Common myeloid progenitor, CD34-positive (primary cell): Measurements from ENCODE around the gene PNPLA2.
A peak's percentile ranks its signal among the peaks of the same experiment; 100 is the strongest.

ENCODE experiments used
- CTCF ChIA-PET: fragments of 350-600 bp; sonication (Branson Sonifier 250); formaldehyde crosslinking; loops from one replicate; lab custom pipeline; 2021; ENCODE audit warnings: antibody characterized with exemption; lab: Charles Lee
- POLR2A ChIA-PET: fragments of 350-600 bp; sonication (Branson Sonifier 250); formaldehyde crosslinking; loops from one replicate; lab custom pipeline; 2021; ENCODE audit warnings: antibody characterized with exemption; lab: Charles Lee
- DNase-seq, 3 donors: peaks; one replicate each; pipeline versions ENCODE4 v3.0.0 to v3.0.0-alpha.2; 2013
- H3K27ac ChIP-seq, 2 experiments: 1 replicate in 1 of 2; 2 replicates in 1 of 2; pipeline ENCODE4 v1.7.0; 2013; ENCODE audit warnings: inconsistent platforms in 2 of 2, low read length in 2 of 2, mild to moderate bottlenecking in 2 of 2, low read depth in 1 of 2, moderate library complexity in 1 of 2; ENCODE audit not compliant: severe bottlenecking in 2 of 2, insufficient read depth in 1 of 2, poor library complexity in 1 of 2
- H3K27me3 ChIP-seq, 5 experiments: replicated peaks in 2 of 5; 1 replicate in 3 of 5; 2 replicates in 2 of 5; pipeline versions ENCODE4 v1.6.1 to v1.7.0; 2013; ENCODE audit warnings: low read length in 4 of 5, mild to moderate bottlenecking in 2 of 5, moderate library complexity in 2 of 5, inconsistent platforms in 1 of 5; ENCODE audit not compliant: insufficient read depth in 5 of 5, control insufficient read depth in 4 of 5
- H3K36me3 ChIP-seq, 4 experiments: 1 replicate in 2 of 4; 2 replicates in 2 of 4; pipeline versions ENCODE4 v1.6.1 to v1.7.0; 2013; ENCODE audit warnings: low read length in 3 of 4, control low read depth in 1 of 4, mild to moderate bottlenecking in 1 of 4; ENCODE audit not compliant: control insufficient read depth in 4 of 4, insufficient read depth in 4 of 4
- H3K4me1 ChIP-seq, 4 experiments: 1 replicate in 3 of 4; 2 replicates in 1 of 4; pipeline versions ENCODE4 v1.6.1 to v1.7.1; 2013; ENCODE audit warnings: low read length in 3 of 4, mild to moderate bottlenecking in 3 of 4, control low read depth in 1 of 4, inconsistent platforms in 1 of 4, moderate library complexity in 1 of 4; ENCODE audit not compliant: control insufficient read depth in 4 of 4, insufficient read depth in 4 of 4; ENCODE audit errors: control extremely low read depth in 1 of 4
- H3K4me3 ChIP-seq, 7 experiments: 1 replicate in 4 of 7; 2 replicates in 3 of 7; pipeline versions ENCODE4 v1.5.1 to v1.7.0; 2013; ENCODE audit warnings: mild to moderate bottlenecking in 7 of 7, low read length in 6 of 7, moderate library complexity in 6 of 7, inconsistent platforms in 2 of 7, low read depth in 2 of 7, control low read depth in 1 of 7; ENCODE audit not compliant: insufficient read depth in 4 of 7, control insufficient read depth in 1 of 7; ENCODE audit errors: extremely low read depth in 1 of 7
- H3K9me3 ChIP-seq, 5 experiments: 1 replicate in 4 of 5; 2 replicates in 1 of 5; pipeline versions ENCODE4 v1.6.1 to v1.7.1; 2013; ENCODE audit warnings: low read length in 4 of 5, mild to moderate bottlenecking in 2 of 5, inconsistent platforms in 1 of 5, low read depth in 1 of 5, moderate library complexity in 1 of 5; ENCODE audit not compliant: control insufficient read depth in 4 of 5, insufficient read depth in 2 of 5; ENCODE audit errors: control extremely low read depth in 1 of 5
- WGBS: methylation state at CpG from one replicate; pipeline ENCODE4 v1.1.5; 2013; ENCODE audit not compliant: insufficient coverage; 5-methylcytosine and 5-hydroxymethylcytosine counted together

The PNPLA2 gene

GRCh38 chr11:819943-820649, 1.4 kb downstream of the PNPLA2 start:
- DNase-seq = peak; percentile 93 to 97 (median 97)
- whole genome bisulfite sequencing = 4% methylated on average over 46 of the region's 47 CpGs
- peak overlapping the region; percentile 70 to 85 for H3K27ac ChIP-seq
- ChIA-PET POLR2A (interaction anchor here (0.6 to 2.7 kb wide), 9 partner anchors 8 to 93 kb away, joined by 3 to 17 read pairs (median 7); partner anchors contain the start of genes CD151, CRACR2B, POLR2L and RPLP2), CTCF (interaction anchor here (0.6 to 3.4 kb wide), 7 partner anchors 8 to 21 kb away, joined by 3 to 15 read pairs (median 5); partner anchors contain the start of gene RPLP2)
- H3K4me3 ChIP-seq = peak overlapping the region; percentile 65 to 87 (median 81)
- no peaks in the 10 kb centered on the region for H3K27me3 ChIP-seq
- peaks cover 0 to 29% (median 15%) of the 10 kb centered on the region in 4 experiments for H3K36me3 ChIP-seq
- no peaks in the 10 kb centered on the region for H3K9me3 ChIP-seq
- H3K4me1 ChIP-seq = peaks cover 0 to 34% (median 33%) of the 10 kb centered on the region in 4 experiments

DNA sequence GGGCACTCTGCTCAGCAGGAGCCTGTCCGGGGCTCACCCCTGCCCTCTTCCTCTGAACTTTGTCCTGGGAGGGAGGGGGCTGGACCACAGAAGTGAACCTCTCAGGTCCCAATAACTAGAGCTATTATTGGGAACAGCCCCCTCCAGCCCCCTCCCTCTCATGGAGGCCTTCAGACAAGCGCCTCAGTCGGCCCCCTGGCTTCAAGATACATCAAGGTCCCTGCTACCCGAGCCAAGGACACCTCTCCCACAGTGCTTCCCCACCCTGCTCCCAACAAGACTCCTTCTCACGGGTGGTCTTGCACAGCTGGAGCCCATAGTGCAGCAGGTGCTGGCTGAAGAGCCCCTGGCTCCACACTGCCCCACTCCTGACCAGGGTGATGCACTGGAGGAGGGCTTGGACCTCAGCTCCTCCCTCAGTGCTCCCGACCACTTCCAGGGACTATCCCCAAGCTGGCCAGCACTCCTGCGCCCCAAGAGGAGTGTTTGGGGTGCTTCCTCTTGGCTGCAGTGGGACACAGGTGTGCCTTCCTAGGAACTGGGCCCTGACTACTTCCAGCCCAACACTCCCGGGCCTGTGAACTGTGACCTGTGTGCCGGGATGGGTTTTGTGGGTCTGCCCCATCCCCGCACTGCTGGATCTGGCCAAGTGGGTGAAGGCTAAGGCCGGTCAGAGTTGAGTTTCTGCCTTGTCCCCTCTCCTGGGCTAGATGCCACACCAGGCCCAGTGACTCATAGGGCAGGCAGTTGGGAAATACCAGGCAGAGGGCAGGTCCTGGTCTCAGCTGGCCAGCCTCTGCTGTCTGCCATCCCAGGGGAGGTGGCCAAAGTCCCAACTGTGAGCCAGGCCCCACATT, 2.2 kb downstream of the PNPLA2 start:
- ChIA-PET POLR2A (interaction anchor here (1.5 to 2.7 kb wide), 5 partner anchors 9 to 21 kb away, joined by 4 to 17 read pairs (median 10); partner anchors contain the start of genes CD151, POLR2L, RPLP2 and TSPAN4), CTCF (interaction anchor here (0.6 to 3.4 kb wide), 5 partner anchors 8 to 26 kb away, joined by 3 to 15 read pairs (median 4); partner anchors contain the start of gene RPLP2)
- H3K27me3 ChIP-seq = peaks cover 0 to 4% (median 0%) of the 10 kb centered on the region in 5 experiments
- no peak for DNase-seq
- peaks cover 0 to 32% (median 19%) of the 10 kb centered on the region in 4 experiments for H3K36me3 ChIP-seq
- 77% methylated on average over 10 of the region's 11 CpGs for WGBS
- peak overlapping the region in 1 of 2 experiments; percentile 85 for H3K27ac ChIP-seq
- peaks cover 0 to 41% (median 37%) of the 10 kb centered on the region in 4 experiments for H3K4me1 ChIP-seq
- no peaks in the 10 kb centered on the region for H3K9me3 ChIP-seq
- H3K4me3 ChIP-seq = peak overlapping the region; percentile 63 to 86 (median 79)

GRCh38 chr11:821512-822371, 3.0 kb downstream of the PNPLA2 start:
- peak overlapping the region in 1 of 2 experiments; percentile 55 for H3K27ac ChIP-seq
- H3K4me3 ChIP-seq = peak overlapping the region in 3 of 7 experiments; percentile 79 to 86 (median 82)
- peaks cover 0 to 4% (median 2%) of the 10 kb centered on the region in 5 experiments for H3K27me3 ChIP-seq
- H3K4me1 ChIP-seq = peaks cover 0 to 48% (median 43%) of the 10 kb centered on the region in 4 experiments
- peaks cover 0 to 32% (median 16%) of the 10 kb centered on the region in 4 experiments for H3K36me3 ChIP-seq
- peak in 2 of 3 donors; percentile 64 to 71 for DNase-seq
- CTCF ChIA-PET = interaction anchor here (0.6 to 3.4 kb wide), 5 partner anchors 9 to 25 kb away, joined by 3 to 14 read pairs (median 3); partner anchors contain the start of gene RPLP2
- WGBS = 55% methylated on average over 17 of the region's 22 CpGs
- POLR2A ChIA-PET = interaction anchor here (0.6 to 1.7 kb wide), 3 partner anchors 9 to 21 kb away, joined by 3 to 4 read pairs (median 3); partner anchors contain the start of gene TSPAN4
- no peaks in the 10 kb centered on the region for H3K9me3 ChIP-seq

- H3K4me1 ChIP-seq = peaks cover 0 to 64% (median 59%) of the 10 kb centered on the region in 4 experiments
- CTCF ChIA-PET = interaction anchor here (1.0 to 3.4 kb wide), 5 partner anchors 7 to 20 kb away, joined by 3 to 14 read pairs (median 4); partner anchors contain the start of gene CD151
These were observed 5.0 kb downstream of the PNPLA2 start for GRCh38 chr11:823441-824291.

DNA sequence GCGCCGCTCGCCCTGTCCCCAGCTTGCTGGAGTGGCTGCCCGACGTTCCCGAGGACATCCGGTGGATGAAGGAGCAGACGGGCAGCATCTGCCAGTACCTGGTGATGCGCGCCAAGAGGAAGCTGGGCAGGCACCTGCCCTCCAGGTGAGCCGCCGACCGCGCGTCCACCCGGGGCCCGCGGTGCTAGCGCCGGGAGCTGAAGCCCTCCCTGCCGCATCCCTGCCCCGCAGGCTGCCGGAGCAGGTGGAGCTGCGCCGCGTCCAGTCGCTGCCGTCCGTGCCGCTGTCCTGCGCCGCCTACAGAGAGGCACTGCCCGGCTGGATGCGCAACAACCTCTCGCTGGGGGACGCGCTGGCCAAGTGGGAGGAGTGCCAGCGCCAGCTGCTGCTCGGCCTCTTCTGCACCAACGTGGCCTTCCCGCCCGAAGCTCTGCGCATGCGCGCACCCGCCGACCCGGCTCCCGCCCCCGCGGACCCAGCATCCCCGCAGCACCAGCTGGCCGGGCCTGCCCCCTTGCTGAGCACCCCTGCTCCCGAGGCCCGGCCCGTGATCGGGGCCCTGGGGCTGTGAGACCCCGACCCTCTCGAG, 5.7 kb downstream of the PNPLA2 start:
- Histone ChIP-seq H3K9me3 (no peaks in the 10 kb centered on the region), H3K36me3 (peaks cover 0 to 32% (median 16%) of the 10 kb centered on the region in 4 experiments), H3K27ac (no peak overlapping the region), H3K4me1 (peaks cover 0 to 67% (median 61%) of the 10 kb centered on the region in 4 experiments), H3K4me3 (no peak overlapping the region), H3K27me3 (peaks cover 0 to 25% (median 12%) of the 10 kb centered on the region in 5 experiments)
- whole genome bisulfite sequencing = 97% methylated on average over 54 of the region's 59 CpGs
- CTCF ChIA-PET = no interaction called here
- DNase-seq = no peak
- POLR2A ChIA-PET = no interaction called here

More at GRCh38 chr11:823441-824291, 5.0 kb downstream of the PNPLA2 start:
- no peak overlapping the region for H3K27ac ChIP-seq
- DNase-seq = no peak
- no peak overlapping the region for H3K4me3 ChIP-seq
- H3K27me3 ChIP-seq = peaks cover 0 to 17% (median 10%) of the 10 kb centered on the region in 5 experiments
- POLR2A ChIA-PET = no interaction called here
- WGBS = 96% methylated on average over 32 of the region's 53 CpGs
- H3K36me3 ChIP-seq = peaks cover 0 to 32% (median 16%) of the 10 kb centered on the region in 4 experiments
- H3K9me3 ChIP-seq = no peaks in the 10 kb centered on the region
